Retina (tissue), 1 donor: ENCODE data around the gene CNOT8.
"Not testable (repeated sequence)": the region's sequence is repeated elsewhere in the genome, so short reads cannot be mapped to it uniquely, and the experiment has no call there.

Experiments used
- DNase-seq: peaks from one replicate; pipeline ENCODE4 v3.0.0-alpha.2; 2016

The CNOT8 gene

DNA sequence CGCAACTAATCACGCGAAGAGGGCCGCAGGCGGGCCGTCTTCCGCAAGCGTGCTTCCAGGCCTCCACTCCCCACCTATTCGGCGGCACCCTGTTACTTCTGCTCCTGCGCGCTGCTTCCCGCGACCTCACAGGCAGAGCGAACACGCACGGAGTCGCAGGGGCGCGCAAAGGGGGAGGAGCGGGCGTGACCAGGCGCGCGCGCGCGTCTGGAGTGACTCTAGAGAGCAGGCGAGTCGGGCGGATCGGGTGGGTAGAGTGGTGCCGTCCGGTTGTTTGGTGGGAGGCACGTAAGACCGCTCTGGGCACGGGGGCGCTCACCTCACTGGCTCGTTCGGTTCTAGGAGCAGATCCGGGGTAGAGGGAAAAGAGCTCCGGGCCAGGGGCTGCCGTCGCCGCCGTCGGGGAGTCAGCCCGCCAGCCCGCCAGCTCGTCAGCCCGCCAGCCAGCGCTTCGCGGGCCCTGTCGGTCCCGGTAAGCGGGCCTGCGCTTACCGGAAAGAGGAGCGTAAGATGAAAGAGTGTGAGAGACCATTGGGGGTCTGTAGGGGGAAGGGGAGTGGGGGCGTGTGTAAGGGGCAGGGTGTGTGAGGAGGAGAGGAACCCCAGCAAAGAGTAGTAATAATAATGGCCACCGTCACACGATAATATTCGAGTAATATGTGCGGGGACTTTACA, at the start of gene CNOT8:
CNOT8 (plus strand) TSS at position 331 of the 675 bp plus-strand sequence. CDS start 4,652 bp downstream, outside the sequence.
- peak; percentile 100 for DNase-seq

DNA sequence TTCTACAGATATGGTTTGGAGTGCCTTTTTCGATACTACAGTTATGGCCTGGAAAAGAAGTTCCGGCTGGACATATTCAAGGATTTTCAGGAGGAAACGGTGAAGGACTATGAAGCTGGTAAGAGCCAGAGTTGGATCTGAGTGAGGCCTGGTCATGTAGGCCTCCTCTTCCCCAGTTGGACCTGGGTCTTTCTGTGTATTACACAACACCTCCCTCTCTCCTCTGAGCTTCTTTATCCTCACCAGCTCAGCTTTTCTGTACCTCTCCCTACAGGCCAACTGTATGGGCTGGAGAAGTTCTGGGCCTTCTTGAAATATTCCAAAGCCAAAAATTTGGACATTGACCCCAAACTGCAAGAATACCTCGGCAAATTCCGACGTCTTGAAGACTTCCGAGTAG, 47.2 kb upstream of the CNOT8 start:
- DNase-seq = no peak

DNA sequence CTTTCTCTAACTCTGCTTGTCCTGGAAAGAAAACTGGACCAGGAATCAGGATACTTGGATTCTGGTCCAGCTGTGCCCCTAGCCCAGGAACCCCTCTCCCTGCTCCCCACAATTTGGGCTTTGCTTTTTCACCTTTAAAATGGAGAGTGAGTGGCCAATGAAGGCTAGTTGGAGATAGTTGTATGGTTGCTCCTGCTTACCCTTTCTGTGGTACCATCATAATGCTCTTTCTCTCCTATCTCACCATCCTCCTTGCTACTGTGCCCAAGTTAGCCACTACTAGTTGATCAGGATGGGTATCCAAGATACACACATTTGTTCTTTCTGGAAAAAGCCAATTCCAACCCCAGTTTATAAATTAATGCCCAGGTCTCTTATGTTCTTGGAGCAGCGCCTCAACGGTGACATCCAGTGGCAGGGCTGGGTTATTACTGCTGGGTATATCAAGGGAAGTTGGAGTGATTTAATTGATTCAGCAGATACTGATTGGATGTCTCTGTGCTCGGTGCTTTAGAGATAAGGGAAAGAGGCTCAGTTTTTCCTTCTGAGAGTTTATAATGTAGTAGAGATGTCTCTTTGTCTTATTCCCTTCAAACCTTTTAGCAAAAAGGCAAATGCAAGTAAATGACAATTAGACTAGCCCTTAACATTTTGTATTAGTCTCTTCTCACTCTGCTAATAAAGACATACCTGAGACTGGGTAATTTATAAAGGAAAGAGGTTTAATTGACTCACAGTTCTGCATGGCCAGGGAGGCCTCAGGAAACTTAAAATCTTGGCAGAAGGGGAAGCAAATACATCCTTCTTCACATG, 46.6 kb upstream of the CNOT8 start:
- DNase-seq = peak; percentile 51

DNA sequence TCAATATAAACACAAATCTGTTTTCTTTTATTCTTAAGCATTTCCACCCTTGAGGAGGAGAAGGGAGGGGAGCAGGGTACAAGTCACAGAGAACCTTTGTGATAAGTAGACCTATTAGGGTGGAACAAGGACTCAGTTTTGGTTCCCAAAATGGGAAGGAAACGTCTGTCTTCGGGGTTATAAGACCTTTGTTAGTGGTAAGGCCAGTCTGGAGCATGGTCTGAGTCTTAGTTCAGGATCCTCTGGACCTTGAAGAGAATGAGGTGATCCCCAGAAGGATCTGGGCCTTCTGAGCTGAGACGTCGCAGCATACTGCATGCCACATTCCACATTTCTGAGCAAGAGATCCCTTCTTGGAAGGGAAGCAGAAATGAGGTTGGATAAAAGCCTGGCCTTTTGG, 45.3 kb upstream of the CNOT8 start:
- DNase-seq = no peak

DNA sequence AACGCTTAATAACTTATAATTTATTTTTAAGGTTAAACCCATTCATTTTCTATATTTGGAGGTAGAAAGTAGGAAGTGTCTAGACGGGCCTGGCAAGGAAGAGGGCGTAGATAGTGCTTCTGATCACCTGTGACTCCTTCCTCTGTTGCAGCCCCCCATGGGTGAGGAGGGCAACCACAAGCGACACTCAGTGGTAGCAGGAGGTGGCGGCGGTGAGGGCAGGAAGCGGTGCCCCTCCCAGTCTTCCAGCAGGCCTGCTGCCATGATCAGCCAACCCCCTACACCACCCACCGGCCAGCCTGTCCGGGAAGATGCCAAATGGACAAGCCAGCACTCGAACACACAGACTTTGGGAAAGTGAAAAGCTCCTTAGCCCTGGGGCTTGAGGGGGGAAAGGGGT, 44.7 kb upstream of the CNOT8 start:
- no peak for DNase-seq

DNA sequence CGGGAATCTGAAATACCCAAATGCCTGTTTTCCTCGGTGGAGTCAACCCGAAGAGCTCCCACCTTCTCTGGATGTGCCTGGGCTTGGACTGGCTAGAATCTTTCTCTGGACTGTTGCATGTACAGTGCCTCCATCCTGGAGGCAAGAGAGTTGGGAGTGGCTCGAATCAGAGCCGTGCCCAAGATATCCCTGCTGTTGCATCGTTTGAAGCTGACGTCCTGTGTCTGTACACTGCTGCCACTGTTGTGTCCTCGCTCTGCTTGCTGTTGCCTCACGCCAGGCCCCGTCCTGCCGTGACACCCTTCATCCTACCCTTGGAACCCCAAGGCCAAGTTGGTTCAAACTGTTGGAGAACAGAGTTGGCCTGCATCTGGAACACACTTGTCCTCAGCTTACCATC, 43.4 kb upstream of the CNOT8 start:
- no peak for DNase-seq

DNA sequence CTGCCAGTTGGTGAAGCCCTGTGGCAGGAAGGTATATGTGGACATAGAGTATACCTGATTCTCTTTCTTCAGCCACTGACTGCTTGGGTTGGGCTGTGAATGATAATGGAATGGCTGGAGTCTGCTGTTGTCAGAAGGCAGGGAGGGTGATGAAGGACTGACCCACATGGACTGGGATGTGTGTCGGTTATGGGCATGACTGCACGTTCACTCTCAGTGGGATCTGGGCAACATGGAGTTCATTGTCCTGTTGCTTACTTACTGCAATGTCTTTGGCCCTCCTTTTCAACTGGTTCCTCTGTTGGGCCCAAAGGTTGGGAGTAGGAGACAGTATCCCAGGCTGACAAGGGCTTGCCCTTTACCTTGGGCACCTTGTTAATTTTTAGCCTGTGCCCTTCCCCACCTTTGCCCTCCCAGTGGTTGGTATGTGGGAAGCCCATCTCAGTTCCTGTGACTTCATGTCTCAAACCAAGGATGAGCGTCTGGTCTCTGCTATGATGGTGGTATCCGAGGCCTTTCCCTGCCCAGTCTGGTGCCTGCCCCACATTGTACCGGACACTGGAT, 42.7 kb upstream of the CNOT8 start:
- DNase-seq = no peak

DNA sequence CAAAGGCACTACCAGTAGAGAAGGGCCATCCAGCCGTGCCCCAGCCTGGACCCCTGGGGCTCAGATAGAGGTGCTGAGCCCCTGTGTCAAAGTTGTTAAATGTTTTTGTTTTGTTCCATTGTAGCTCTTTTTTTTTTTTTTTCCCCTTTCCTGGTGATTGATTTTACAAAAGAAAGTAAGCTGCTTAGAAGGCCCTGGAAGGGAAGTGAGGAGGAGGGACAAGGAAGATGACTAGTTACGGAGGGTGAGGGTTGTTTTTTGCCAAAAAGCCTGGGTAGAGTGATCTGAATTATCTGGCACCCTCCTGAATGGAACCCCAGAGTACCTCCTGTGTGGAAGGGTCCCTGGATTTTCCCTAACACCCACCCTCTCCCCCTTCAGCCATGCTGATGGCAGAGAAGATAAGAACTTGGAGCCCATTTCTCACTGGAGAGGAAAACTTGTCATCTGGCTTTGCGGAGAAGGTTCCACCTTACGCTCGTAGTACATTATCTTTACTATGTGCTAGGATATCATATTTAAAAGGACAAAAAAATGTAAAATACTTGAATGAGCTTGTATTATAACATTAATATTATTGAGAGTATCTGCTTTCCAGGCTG, 41.4 kb upstream of the CNOT8 start:
- no peak for DNase-seq

DNA sequence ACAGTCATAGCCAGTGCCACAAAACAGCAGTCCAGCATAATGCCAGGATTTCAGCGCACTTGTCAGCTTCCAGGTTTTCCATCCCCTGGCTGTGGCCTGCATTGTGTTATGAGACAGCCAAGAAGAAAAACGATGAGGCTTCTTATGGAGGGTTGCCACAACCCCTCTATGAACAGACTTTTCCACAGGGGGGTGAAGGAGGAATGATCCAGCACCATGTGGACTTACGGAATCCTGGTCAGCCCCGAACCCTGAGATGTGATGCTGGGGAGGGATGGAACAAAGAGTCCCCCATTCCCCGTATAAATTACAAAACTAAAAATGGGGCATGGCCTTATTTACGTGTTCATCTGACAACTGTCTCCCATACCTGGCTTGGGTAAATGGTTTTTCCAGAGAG, 40.6 kb upstream of the CNOT8 start:
- no peak for DNase-seq

DNA sequence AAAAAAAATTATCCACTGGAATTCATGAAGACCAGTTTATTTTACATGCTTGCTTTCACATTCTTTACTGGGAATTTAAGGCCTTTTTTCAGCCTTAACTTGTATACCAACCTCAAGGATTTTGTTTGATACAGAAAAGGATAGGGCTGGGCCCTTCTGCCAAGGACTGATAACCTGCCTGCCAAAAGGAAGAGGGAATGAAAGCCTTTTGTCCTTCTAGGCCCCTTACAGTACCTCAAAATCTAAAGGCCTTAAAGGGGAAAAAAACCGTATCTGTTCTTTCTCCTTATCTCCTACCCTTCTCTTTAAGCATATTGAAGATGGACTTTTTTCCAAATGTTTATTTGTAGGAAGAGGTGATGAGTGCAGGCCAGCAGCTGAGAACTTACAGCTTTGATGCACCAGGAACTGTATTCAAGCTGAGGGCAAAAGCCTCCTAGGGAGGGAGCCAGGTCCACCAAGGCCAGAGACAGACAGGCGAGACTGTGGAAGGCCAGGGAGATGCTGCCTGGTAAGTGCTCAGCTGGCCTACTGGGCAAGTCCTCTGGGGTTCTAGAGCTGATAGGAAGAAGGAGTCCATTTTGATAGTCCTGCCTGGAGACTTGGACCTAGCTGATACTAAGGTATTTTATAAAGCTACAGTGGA, 39.8 kb upstream of the CNOT8 start:
- no peak for DNase-seq

DNA sequence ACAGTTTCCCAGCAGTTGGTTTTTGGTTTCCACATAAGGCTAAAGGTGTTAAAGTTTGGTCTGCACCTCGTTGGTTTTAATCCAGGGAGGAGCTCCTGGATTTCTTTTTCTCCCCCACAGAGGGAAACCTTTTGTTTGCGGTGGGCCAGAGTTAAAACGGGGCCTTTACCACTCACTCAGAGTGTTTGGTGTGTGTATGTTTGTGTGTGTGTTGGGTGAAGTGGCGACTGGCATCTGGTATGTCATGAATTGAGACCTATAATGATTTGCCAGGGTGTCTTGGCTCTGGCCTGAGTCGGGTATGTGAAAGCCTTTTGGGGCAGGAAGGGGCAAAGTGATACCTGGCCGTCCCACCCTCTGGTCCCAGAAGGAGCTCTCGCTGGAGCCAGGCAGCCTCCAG, 38.9 kb upstream of the CNOT8 start:
- DNase-seq = no peak

DNA sequence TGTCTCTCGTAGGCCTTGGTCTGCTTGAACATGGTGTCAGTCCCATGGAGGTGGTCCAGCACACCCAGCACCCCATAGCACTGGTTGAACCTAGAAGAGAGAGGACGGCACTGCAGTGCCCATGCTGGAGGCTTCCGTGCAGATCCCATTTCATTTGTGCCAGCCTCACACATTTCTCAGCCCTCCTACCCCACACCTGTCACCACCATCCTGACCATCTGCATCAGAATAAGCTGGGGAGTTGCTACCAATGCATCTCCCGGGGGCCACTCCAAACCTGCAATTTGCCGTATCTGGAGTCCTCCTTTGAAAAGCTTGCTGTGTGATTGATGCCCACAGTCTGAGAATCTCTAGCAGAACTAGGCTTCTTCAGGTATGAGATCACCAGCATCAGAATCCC, 38.0 kb upstream of the CNOT8 start:
- DNase-seq = no peak

DNA sequence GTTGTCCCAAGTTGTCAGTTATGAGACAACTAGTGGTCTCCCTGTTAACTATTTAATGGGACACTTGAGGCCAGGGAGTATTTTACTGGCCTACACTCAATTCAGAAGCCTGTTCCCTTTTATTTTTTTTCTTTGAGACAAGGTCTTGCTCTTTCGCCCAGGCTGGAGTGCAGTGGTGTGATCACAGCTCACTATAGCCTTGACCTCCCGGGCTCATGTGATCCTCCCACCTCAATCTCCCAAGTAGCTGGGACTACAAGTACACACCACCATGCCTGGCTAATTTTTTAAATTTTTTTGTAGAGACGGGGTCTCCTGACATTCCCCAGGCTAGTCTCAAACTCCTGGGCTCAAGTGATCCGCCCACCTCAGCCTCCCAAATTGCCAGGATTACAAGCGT, 35.5 kb upstream of the CNOT8 start:
- DNase-seq = not testable (repeated sequence)

DNA sequence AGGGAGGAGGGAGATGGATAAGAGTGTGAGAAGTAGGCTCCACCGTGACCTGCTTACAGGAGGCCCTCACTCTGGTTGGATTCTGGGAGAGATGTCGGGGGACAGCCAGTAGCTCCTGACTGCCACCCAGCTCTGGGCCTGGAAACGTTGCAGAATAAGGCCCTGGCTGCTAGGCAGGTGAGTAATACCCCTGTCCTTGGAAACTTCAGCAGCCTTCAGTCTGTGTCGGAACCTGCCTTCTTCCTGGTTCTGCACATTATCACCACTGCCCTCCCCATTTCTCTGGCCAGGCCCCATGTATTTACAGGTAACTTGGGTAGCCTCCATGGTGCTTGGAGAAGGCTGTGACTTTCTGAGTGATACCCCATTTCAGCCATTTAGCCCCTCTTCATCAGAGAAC, 34.8 kb upstream of the CNOT8 start:
- no peak for DNase-seq

DNA sequence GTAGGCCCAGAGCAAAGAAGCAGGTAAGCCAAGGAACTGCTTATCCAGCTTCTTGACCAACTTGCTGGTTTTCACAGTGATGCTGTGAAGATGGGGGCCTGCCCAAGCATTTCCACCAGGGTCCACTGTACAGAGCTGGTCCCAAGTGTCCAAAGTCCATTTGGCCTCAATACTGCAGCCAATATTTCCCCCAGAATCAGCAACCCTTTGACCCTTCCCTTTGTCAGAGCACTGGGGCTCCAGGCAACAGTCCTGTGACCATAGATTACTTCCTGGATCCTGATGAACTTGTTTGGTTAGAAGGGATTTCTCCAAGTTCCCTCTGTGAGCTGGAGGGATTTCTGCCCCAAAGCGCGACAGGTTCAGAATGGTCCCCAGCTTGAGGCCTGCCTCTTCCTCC, 34.4 kb upstream of the CNOT8 start:
- no peak for DNase-seq

DNA sequence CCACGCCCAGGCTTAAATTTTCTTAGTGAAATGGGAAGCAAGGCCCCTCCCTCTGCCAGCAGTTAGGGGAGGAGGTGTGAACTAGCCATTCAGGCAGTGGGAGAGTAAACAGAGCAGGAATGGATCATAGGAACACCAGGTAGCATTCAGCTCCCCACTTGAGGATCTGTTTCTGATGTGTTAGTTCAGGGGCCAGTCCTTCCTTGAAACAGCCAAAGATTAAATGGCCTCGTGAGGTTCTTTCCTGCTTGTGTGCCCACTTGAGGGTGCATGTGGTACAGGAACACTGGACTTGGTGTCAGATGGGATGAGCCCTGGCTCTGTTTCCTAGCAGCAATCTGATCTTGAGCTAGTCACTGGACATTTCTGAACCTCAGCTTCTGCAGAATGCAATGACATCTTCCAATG, 29.2 kb upstream of the CNOT8 start:
- DNase-seq = no peak

DNA sequence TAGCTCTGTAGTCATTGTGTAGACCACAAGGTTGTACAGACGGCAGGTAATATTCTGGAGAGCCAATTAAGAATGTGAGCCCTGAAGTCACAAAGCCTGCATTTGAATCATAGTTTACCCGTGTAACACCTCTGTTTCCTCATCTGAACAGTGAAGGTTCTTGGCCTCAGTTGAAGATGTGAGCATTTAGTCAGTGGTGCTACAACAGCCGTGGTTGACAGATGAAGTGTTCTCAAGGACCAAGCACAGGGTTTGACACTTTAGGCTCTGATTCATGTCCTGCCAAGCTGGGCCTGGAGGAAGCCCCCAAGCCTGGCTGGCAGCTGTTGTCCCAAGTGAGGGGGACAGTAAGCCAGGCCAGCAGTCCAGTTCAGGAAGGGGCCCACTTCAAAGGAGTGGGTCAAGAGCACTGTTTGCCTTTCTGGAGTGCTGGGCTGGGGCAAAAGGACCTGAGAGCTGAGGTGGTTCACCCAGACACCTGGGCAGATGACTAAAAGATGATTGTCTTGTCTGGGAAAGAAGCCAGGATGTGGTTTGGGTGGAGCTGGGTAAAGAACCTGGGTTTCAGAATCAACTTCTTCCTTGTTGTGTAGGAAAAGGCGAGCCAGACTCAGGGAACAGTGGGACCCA, 28.7 kb upstream of the CNOT8 start:
- DNase-seq = no peak

DNA sequence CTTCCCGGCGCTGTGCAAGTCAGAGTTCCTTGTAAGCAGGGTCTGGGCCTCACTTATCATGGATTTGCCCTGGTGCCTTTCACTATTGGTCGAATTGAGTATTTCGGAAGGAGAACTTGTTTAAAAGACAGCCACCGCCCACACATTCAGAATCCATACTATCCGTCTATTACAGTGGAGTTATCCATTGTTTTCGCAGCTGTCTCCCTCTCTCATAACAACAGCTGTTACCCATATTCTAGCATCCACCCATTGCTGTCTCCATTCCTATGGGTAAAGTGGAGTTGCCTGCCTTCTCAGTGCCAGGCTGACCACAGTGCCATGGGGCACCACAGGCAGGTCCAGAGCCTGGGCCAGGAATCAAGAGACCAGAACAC, 28.2 kb upstream of the CNOT8 start:
- no peak for DNase-seq

DNA sequence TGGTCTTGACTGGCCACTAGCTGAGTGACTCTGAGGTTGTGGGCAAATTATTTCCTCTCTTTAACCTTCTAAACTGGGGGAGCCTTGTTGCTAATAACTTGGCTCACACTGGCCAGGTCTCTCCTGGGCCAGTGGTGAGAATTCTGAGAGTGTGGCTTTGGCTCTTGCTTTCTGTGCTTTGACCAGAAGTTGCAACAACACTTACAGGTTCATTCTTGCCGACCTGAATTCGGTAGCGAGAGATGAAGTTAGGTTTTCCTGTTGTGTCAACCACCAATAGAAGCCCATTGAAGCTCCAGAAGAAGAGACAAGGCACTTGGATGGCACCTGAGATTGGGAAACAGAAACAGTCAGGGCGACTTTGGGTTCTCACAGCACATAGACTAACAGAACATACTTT, 27.8 kb upstream of the CNOT8 start:
- DNase-seq = no peak

DNA sequence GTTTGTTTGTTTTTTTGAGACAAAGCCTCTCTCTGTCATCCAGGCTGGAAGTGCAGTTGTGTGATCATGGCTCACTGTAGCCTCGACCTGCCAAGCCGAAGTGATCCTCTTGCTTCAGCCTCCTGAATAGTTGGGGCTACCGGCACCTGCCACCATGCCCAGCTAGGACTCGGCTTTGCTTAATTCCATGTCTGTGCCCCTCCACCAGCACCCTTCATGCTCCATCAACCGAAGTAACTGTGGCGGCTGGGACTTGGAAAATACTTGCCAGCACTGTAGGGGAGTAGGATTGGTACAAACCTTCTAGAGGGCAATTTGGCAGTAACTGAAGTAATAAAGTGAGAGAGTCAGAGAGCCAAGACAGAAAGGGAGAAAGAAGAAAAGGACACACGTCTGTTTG, 27.0 kb upstream of the CNOT8 start:
- no peak for DNase-seq

DNA sequence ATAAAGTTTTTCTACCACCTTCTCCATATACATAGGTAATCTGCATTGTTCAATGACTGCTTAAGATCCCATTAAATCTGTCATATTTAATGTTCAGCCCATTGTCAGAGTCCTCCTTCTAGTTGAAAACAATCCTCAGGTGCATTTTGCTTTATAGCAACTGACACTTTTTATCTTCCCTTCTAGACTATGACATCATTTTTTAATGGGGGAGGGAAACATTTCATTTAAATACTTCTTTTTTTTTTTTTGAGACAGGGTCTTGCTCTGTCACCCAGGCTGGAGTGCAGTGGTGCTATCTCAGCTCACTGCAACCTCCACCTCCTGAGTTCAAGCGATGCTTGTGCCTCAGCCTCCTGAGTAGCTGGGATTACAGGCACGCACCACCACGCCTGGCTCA, 25.6 kb upstream of the CNOT8 start:
- not testable (repeated sequence) for DNase-seq

DNA sequence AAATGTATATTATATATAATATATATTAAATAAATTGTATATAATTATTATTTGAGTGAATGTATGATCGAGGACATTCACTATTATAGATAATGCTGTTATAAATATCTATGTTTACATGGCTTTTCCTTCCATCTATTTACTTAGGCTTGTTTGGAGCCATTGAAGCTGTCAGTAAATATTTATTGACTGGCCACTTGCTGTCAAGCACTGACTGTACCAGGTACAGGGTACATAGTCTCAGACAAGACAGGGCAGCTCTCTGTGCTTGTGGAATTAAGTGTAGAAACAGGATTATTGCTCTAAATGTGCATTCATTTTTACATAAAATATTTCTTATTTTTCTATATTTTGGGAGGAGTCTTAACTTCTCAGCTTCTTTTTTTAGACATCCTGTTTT, 24.4 kb upstream of the CNOT8 start:
- no peak for DNase-seq

DNA sequence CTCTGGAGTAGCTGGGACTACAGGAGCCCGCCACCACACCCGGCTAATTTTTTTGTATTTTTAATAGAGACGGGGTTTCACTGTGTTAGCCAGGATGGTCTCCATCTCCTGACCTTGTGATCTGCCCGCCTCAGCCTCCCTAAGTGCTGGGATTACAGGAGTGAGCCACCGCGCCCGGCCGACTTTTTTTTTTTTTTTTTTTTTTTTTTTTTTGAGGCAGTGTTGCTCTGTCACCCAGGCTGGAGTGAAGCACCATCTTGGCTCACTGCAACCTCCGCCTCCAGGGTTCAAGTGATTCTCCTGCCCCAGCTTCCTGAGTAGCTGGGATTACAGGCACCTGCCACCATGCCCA, 22.8 kb upstream of the CNOT8 start:
- not testable (repeated sequence) for DNase-seq
